Nephron progenitor cell (in vitro differentiated cells): ENCODE data around the gene FANK1.

Source experiments
- DNase-seq: peaks from one replicate; pipeline ENCODE4 v3.0.0; 2021
- H3K27ac Mint-ChIP-seq: 2 replicates; pipeline ENCODE4 v1.8.0; 2021; ENCODE audit warnings: mild to moderate bottlenecking, moderate library complexity, mixed read lengths
- H3K27me3 Mint-ChIP-seq: 2 replicates; pipeline ENCODE4 v1.8.0; 2021; ENCODE audit warnings: mild to moderate bottlenecking, low read depth, mixed read lengths; ENCODE audit not compliant: poor library complexity
- H3K36me3 Mint-ChIP-seq: 2 replicates; pipeline ENCODE4 v1.8.0; 2021; ENCODE audit warnings: low read depth, mixed read lengths
- H3K4me1 Mint-ChIP-seq: 2 replicates; pipeline ENCODE4 v1.8.0; 2021; ENCODE audit warnings: mixed read lengths
- H3K4me3 Mint-ChIP-seq: 2 replicates; pipeline ENCODE4 v1.8.0; 2021; ENCODE audit warnings: mild to moderate bottlenecking, moderate library complexity, mixed read lengths
- H3K9me3 Mint-ChIP-seq: 2 replicates; pipeline ENCODE4 v1.8.0; 2021; ENCODE audit warnings: mild to moderate bottlenecking, moderate library complexity, mixed read lengths
- TF ChIP-seq, protein P1 (sequence below): fragments of 200-600 bp; sonication (generic); IDR thresholded peaks from 2 replicates; pipeline ENCODE4 v1.5.0; 2021; ENCODE audit warnings: antibody characterized with exemption

FANK1 gene

DNA sequence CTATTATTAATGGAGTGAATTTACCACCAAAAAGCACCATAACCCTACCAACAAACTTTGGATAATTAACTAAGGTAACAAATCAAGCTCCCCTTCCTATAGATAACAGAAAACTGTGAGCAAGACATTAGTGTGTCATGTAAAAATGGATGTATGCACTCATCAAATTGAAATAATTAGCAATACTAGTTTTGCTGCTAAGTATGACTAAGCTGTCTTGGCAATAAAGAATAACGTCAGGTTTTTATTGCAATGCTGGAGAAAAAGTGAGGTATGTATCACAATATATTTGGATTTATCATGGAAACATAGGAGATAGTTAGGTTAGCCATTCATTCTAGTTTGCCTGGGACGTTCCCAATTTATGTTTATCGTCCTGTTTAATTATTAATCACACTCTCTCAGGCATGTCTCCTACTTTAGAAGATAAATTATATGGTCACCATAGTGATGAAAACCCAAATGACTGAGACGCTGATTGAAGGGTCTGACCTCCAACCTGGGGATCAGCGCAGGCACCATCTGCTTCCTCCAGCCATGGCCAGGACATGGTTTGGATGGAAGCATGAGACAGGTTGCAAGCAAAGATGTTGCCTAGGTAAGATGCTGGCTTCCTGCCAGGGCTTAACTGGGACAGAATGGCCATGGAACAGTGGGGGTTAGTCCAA lies 125.6 kb downstream of the FANK1 start:
- no peak overlapping the region for H3K4me3 Mint-ChIP-seq
- H3K27me3 Mint-ChIP-seq: peaks cover 7% of the 10 kb centered on the region
- H3K27ac Mint-ChIP-seq: no peak overlapping the region
- no peaks in the 10 kb centered on the region for H3K4me1 Mint-ChIP-seq
- TF ChIP-seq, protein P1, sequence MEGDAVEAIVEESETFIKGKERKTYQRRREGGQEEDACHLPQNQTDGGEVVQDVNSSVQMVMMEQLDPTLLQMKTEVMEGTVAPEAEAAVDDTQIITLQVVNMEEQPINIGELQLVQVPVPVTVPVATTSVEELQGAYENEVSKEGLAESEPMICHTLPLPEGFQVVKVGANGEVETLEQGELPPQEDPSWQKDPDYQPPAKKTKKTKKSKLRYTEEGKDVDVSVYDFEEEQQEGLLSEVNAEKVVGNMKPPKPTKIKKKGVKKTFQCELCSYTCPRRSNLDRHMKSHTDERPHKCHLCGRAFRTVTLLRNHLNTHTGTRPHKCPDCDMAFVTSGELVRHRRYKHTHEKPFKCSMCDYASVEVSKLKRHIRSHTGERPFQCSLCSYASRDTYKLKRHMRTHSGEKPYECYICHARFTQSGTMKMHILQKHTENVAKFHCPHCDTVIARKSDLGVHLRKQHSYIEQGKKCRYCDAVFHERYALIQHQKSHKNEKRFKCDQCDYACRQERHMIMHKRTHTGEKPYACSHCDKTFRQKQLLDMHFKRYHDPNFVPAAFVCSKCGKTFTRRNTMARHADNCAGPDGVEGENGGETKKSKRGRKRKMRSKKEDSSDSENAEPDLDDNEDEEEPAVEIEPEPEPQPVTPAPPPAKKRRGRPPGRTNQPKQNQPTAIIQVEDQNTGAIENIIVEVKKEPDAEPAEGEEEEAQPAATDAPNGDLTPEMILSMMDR: no peak
- no peak for DNase-seq
- H3K36me3 Mint-ChIP-seq: peaks cover 35% of the 10 kb centered on the region
- H3K9me3 Mint-ChIP-seq: peaks cover 30% of the 10 kb centered on the region

DNA sequence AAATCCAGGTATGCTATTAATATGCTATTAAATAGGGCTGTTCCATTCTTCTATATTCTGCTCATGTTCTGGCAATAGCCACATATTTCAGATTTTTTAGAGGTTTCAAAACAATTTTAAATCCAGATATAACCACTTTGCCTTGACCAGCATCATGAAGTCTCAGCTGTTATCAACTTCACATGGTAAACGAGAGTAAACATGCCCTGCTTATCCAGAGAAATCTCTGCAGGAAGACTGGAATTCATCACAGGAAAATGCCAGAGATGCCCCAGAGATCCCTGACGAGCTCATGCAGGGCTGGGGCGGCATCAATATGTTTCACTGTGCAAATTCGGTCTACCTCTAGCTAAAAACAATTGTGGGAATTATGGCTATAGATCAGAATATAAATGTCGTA lies 126.5 kb downstream of the FANK1 start:
- H3K4me1 Mint-ChIP-seq: no peaks in the 10 kb centered on the region
- TF ChIP-seq, protein P1: no peak
- H3K36me3 Mint-ChIP-seq: peaks cover 42% of the 10 kb centered on the region
- DNase-seq: no peak
- H3K9me3 Mint-ChIP-seq: peaks cover 38% of the 10 kb centered on the region
- H3K27ac Mint-ChIP-seq: no peak overlapping the region
- H3K4me3 Mint-ChIP-seq: no peak overlapping the region
- peaks cover 7% of the 10 kb centered on the region for H3K27me3 Mint-ChIP-seq

DNA sequence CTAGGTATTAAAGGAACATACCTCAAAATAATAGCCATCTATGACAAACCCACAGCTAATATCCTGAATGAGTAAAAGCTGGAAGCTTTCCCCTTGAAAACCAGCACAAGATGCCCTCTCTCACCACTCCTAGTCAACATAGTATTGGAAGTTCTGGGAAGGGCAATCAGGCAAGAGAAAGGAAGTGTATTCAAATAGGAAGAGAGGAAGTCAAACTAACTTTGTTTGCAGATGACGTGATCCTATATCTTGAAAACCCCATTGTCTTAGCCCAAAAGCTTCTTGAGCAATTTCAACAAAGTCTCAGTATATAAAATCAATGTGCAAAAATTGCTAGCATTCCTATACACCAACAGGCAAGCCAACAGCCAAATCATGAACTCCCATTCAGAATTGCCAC lies 131.3 kb downstream of the FANK1 start:
- TF ChIP-seq, protein P1: no peak
- no peaks in the 10 kb centered on the region for H3K4me1 Mint-ChIP-seq
- no peak overlapping the region for H3K4me3 Mint-ChIP-seq
- no peak for DNase-seq
- peaks cover 65% of the 10 kb centered on the region for H3K36me3 Mint-ChIP-seq
- peaks cover 5% of the 10 kb centered on the region for H3K27me3 Mint-ChIP-seq
- peaks cover 61% of the 10 kb centered on the region for H3K9me3 Mint-ChIP-seq
- no peak overlapping the region for H3K27ac Mint-ChIP-seq

DNA sequence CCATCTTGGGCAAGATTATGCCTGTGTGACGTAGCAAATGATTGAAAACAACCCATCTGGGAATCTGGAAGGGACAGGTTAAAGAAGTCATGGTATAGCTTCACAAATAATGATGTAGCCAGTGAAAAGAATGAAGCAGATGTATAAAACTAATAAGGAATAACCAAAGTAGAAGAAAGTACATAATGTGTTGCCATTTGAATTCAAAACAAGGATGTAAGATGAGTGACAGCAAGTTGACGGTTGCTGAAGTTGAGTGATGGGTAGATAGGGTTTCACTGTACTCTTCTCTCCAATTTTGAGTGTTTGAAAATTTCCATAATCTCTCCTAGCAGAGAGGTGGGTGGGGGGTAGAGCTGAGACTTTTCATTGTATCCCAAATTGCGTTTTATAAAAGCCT lies 133.6 kb downstream of the FANK1 start:
- Mint-ChIP-seq H3K27ac (no peak overlapping the region), H3K4me3 (no peak overlapping the region), H3K27me3 (peaks cover 5% of the 10 kb centered on the region), H3K4me1 (no peaks in the 10 kb centered on the region), H3K9me3 (peaks cover 65% of the 10 kb centered on the region), H3K36me3 (peaks cover 64% of the 10 kb centered on the region)
- DNase-seq: no peak
- TF ChIP-seq, protein P1: no peak

DNA sequence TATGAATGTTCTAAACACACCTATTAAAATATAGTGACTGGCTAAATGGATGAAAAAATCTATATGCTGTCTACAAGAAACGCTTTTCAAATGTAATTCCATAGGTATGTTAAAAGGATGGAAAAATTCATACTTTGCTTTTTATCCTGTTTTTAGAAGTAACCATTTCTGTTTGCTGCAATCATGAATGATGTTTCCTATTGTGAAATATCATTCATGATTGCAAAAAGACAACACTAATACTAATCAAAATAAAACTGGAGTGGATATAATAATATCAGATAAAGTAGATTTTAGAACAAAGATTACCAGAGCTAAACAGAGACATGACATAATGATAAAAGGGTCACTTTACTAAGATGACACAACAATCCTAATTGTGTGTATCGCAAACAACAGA lies 138.2 kb downstream of the FANK1 start:
- no peak for DNase-seq
- H3K27ac Mint-ChIP-seq: no peak overlapping the region
- H3K36me3 Mint-ChIP-seq: peaks cover 40% of the 10 kb centered on the region
- H3K4me1 Mint-ChIP-seq: peaks cover 15% of the 10 kb centered on the region
- H3K4me3 Mint-ChIP-seq: no peak overlapping the region
- no peaks in the 10 kb centered on the region for H3K27me3 Mint-ChIP-seq
- TF ChIP-seq, protein P1: no peak
- peaks cover 20% of the 10 kb centered on the region for H3K9me3 Mint-ChIP-seq

DNA sequence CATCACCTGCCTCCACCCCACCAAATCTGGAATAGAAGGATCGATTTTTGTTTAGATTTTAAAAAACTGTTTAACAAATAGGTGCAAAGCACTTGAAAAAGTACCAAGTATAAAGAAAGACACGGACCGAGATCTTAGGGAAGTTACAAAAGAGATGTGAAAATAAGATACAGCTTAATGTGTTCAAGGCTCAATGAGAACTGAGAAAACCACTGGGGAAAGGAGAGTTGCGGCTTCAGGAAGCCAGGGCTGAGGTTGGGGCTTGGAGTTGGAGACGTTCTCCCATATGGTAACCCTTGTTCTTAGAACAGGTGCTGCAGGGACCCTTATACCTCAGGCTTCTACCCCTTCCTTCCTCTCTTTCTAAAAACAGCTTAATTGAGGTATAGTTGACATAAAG lies 140.2 kb downstream of the FANK1 start:
- peaks cover 12% of the 10 kb centered on the region for H3K9me3 Mint-ChIP-seq
- no peak overlapping the region for H3K27ac Mint-ChIP-seq
- DNase-seq: no peak
- peaks cover 32% of the 10 kb centered on the region for H3K36me3 Mint-ChIP-seq
- no peak overlapping the region for H3K4me3 Mint-ChIP-seq
- H3K27me3 Mint-ChIP-seq: no peaks in the 10 kb centered on the region
- TF ChIP-seq, protein P1: no peak
- peaks cover 35% of the 10 kb centered on the region for H3K4me1 Mint-ChIP-seq
